Activated CD4-positive, alpha-beta T cell treated with anti-CD3 and anti-CD28 coated beads, Interleukin-2, amount 50 U/mL, for 48 hours (primary cell): ENCODE measurements around the gene ARCN1.
"Not testable (repeated sequence)": the region's sequence is repeated elsewhere in the genome, so short reads cannot be mapped to it uniquely, and the experiment has no call there.

Experiments
- DNase-seq, 2 experiments: peaks; one replicate each; pipeline ENCODE4 v3.0.0-alpha.2; 2020

Gene ARCN1

DNA sequence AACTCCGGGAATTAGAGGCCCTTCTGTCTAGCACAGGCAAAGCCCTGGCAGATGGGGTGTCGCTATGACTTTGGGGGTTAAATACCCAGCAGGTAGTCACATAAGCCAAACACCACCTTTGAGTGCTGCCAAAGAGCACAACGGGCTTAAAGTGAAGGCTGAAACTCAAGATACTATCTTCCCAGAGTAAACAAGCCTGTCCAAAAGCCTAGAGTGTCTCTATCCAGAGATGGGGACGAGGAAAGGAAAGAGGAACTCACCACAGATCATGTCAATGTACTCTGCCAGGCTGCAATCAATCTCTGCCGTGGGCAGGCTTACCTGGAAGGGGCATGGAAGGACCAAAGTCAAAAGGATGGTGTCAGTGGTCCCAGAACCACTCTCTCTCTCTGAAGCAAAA lies 26.7 kb upstream of the ARCN1 start:
- no peak for DNase-seq

- DNase-seq = no peak
These were observed 25.1 kb upstream of the ARCN1 start for GRCh38 chr11:118547132-118547531.

GRCh38 chr11:118552341-118552740 lies 19.9 kb upstream of the ARCN1 start:
- DNase-seq = no peak

GRCh38 chr11:118560806-118561205 lies 11.4 kb upstream of the ARCN1 start:
- no peak for DNase-seq

DNA sequence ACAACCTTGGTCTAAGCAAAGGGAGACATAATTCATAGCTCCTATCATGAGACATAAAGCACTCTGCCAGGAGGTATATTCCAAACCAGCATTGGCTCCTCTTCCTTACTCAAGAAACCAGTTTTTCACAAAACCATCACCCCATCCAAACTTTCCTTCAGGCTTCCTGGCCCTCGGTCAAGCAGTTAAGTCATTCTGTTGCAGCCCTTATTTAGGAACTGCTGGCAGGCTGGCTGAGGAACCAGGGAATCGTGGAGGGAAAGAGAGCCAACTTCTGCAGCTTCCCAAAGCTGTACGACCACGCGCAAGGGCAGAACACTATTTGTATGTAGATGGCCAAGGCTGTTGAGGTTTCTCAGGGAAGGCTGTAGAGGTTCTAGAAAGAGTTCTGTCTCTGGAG lies 7.2 kb upstream of the ARCN1 start:
- DNase-seq = no peak

GRCh38 chr11:118569670-118570069 lies 2.5 kb upstream of the ARCN1 start:
- no peak for DNase-seq

DNA sequence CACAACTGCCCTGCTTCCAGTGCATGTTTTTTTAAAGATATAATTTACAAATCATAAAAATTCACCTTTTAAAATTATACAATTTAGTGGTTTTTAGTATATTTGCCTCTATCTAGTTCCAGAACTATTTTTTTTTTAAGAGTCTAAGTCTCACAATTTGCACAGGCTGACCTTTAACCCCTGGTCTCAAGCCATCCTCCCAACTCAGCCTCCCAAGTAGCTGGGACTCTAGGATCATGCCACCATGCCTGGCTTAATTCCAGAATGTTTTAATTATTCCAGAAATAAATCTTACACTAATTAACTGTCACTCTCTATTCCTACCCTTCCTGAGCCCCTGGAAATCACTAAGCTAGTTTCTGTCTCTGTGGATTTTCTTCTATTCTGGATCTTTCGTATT lies 1.4 kb upstream of the ARCN1 start:
- no peak for DNase-seq

- DNase-seq = peak; percentile 26 to 37
These were observed 528 bp upstream of the ARCN1 start for GRCh38 chr11:118571701-118572060.

DNA sequence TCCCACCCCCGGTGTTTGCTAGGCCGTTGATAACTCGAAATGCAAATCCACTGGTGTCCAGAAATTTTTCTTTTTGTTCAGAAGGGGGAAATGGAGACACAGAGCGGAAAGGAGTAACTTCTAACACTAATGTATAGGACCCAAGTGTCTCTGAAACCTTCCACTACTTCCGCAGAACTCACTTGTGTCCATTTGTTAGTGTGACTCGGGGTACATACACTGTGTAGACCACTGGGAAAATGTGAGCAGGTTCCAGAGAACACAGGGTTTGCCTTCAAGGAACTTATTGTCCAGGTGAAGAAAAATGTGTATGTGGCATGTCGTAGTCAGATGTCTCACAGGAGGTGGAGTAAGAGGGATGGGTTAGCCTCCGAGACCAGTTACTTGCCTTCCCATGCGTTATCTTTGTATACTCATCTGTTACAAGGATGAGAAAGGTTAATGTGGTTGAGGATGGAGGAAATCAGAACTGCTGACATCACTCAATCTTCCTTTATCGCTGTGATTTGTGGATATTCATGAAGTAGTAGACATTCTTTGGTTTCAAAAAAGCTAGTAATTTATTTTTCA lies 857 bp downstream of the ARCN1 start:
- DNase-seq = peak; percentile 18 to 43

DNA sequence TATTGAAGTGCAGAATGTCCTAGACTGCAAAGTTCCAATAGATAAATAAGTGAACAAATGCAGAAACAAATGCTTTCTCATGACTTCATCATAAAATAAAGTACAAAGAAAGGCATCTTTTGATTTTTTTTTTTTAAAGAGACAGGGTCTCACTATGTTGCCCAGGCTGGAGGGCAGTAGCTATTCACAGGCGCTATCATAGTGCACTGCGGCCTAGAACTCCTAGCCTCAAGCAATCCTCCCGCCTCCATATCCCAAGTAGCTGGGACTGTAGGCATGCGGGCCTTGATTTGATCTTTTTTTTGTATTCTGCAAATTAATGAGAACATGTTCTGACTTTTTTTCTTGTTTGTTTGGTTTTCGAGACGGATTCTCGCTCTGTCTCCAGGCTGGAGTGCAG lies 2.4 kb downstream of the ARCN1 start:
- no peak for DNase-seq

- DNase-seq = not testable (repeated sequence)
These were observed 5.8 kb downstream of the ARCN1 start for GRCh38 chr11:118577995-118578394.

DNA sequence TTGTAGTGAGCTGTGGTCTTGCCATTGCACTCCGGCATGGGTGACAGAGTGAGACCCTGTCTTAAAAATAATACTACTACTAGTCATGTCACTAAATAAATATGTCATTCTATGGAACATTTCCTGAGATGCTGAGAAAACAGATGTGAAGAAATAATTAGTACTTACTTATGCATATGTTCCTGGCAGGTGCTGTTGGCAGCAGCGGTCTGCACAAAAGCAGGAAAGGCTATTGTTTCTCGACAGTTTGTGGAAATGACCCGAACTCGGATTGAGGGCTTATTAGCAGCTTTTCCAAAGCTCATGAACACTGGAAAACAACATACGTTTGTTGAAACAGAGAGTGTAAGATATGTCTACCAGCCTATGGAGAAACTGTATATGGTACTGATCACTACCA lies 8.8 kb downstream of the ARCN1 start:
- DNase-seq = no peak

DNA sequence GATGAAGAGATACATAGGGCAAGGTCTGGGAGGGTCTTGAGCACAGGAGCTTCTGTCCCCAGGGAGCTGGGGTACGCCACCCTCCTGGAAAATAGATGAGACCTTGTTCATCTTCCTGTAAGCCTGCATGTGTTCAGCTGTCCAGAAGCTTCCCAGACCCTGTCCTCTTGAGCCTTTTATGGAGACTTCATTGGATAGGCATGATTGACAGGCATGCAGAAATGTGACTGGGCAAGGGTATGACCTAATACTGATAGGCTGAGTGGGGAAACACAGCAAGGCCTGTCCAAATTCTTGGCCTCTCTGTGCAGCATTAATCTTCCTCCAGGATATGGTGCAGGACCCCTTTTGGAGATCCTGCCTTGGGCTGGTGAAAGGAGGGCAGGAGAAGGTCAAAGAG lies 15.7 kb downstream of the ARCN1 start:
- DNase-seq = no peak

DNA sequence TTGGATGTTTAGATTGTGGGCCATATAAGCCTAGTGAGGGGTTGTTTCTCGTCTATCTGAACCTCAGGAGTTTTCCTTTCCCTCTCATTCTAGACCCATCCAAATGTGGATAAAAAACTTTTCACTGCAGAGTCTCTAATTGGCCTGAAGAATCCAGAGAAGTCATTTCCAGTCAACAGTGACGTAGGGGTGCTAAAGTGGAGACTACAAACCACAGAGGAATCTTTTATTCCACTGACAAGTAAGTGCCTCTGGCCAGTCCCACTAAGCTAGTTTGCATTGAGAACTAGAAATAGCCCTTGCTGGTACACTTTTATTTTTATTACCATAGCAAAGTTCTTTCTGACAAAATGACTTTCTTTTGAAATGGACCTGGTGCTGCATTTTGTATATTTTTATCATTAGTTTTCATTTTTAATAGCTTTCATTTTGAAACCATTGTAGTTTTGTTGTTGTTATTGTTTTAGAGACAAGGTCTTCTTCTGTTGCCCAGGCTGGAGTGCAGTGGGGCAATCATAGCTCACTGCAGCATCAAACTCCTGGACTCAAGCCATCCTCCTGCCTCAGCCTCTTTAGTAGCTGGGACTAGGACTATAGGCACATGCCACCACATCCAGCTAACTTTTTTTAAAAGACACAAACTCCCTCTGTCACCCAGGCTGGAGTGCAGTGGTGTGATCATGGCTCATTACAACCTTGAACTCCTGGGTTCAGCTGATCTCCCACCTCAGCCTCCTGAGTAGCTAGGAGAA lies 20.6 kb downstream of the ARCN1 start:
- DNase-seq = no peak

GRCh38 chr11:118594984-118595383 lies 22.8 kb downstream of the ARCN1 start:
- not testable (repeated sequence) for DNase-seq

DNA sequence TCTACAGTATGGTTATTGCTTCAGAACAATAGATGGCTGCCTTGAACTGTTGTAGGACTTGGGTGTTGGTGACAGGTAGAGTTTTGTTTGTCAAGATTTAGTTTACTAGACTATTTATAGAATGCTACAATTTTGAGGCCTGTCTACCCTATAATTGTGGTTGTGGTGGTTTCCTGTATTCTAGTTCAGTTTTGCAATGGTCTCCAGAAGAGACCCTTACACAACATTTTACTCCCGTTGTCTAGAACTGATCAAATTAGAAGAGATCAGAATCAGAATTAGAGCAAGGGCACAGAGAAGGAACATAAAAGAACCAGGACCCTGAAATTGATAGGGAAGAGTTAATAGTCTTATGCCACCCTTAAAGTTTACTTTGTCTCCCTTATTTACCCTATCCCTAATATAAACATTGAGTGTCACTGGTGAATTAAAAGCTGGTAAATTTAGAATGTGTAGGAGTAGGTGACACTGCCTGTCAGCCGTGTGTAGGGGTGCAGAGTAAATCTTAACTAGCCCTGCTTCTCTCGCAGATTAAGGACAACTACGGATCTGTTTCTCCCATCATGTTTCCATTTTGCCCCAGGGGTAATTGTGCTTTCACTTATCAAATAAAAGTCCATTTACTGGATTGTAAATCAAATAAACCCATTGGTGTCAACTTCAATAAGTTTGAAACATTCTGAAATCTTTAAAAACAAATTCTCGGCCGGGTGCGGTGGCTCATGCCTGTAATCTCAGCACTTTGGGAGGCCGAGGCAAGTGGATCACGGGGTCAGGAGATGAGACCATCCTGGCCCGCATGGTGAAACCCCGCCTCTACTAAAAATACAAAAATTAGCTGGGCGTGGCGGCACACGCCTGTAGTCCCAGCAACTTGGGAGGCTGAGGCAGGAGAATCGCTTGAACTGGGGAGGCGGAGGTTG lies 24.3 kb downstream of the ARCN1 start:
- no peak for DNase-seq

GRCh38 chr11:118597556-118597955 lies 25.3 kb downstream of the ARCN1 start:
- no peak for DNase-seq

DNA sequence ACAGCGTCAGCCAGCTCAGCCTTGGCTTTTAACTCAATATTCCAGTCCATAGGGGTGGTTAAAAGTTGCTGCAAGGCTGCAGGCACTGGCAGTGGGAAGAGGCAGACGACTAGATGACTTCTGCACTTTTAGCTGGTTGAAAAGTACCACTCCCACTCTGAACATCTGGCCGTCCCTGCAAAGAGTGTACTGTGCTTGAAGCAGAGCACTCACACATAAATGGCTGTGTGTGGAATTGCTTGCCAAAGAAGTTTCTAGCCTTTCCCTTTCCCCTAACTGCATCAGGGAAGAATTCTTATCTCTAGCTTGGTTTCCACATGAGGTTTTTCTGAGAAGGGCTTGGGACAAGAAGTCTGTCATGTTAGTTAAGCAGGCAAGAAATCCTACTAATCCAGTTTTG lies 30.1 kb downstream of the ARCN1 start:
- no peak for DNase-seq

DNA sequence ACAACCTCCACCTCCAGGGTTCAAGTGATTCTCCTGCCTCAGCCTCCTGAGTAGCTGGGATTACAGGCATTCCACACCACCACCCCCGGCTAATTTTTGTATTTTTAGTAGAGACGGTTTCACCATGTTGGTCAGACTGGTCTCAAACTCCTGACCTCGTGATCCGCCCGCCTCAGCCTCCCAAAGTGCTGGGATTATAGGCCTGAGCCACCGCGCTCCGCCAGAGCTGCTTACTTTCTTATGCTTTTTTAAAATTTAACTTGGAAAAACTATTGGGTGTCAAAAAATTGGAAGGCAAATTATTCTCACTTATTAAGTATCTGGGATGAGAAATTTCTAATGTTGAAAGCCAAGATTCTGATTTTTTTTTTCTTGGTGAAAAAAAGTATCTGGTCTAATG lies 31.5 kb downstream of the ARCN1 start:
- not testable (repeated sequence) for DNase-seq

GRCh38 chr11:118604566-118604965 lies 32.4 kb downstream of the ARCN1 start:
- no peak for DNase-seq

DNA sequence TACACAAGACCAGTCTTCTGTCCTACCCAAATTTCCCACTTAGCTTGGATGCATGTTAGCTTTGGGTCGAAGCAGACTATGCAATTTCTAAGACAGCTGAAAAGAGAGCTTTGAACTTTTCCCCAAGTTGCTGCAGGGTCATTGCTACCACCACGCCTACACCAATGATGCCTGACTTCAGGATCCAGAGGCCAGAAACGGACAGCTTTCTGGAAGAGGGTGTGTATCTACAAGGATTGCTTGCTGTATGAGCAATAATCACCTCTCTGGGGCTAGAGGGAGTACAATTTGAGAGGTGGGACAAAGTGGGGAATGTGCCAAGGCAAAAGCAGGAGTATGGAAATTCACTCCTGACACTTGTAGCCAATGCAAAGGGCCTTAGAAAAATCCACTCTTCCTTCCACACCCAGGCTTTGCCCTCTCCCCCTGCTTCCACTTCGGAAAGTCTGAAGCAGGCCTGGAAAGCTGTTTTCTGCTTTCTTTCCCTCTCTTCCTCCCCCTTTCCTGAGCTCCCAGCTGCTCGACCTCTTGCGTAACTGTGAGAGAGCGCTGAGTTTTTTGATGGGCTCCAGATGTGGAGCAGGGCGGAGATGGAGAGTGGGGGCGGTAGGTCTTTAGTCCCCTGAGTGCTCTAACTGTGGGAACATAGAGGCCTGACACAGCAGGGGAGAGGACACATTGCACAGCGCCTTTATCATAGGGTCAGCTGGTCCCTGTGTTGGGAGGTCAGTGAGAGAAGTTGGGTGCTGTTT lies 33.1 kb downstream of the ARCN1 start:
- no peak for DNase-seq

- no peak for DNase-seq
These were observed 34.1 kb downstream of the ARCN1 start for GRCh38 chr11:118606157-118606843.

- no peak for DNase-seq
These were observed 34.6 kb downstream of the ARCN1 start for GRCh38 chr11:118606844-118607228.
